Glutamatergic neuron (in vitro differentiated cells): ENCODE data around the gene MT4. TPM values are rescaled to one million over a fixed set of nuclear protein-coding genes. Genes with fewer than 3 reads are reported as not detected.

ENCODE experiments used
- DNase-seq: peaks from one replicate; pipeline ENCODE4 v3.0.0; 2022
- H3K27ac Mint-ChIP-seq: one replicate; pipeline ENCODE4 v1.8.0; 2020; ENCODE audit warnings: mild to moderate bottlenecking, mixed read lengths, inconsistent platforms; ENCODE audit not compliant: unreplicated experiment
- H3K27me3 Mint-ChIP-seq: one replicate; pipeline ENCODE4 v1.8.0; 2020; ENCODE audit warnings: mild to moderate bottlenecking, moderate library complexity, mixed read lengths, inconsistent platforms; ENCODE audit not compliant: unreplicated experiment
- H3K36me3 Mint-ChIP-seq: one replicate; pipeline ENCODE4 v1.8.0; 2020; ENCODE audit warnings: mild to moderate bottlenecking, mixed read lengths, inconsistent platforms; ENCODE audit not compliant: unreplicated experiment
- H3K4me1 Mint-ChIP-seq: one replicate; pipeline ENCODE4 v1.8.0; 2020; ENCODE audit warnings: mild to moderate bottlenecking, low read depth, mixed read lengths, inconsistent platforms; ENCODE audit not compliant: unreplicated experiment
- H3K4me3 Mint-ChIP-seq: one replicate; pipeline ENCODE4 v1.8.0; 2020; ENCODE audit warnings: mild to moderate bottlenecking, mixed read lengths, inconsistent platforms; ENCODE audit not compliant: unreplicated experiment
- H3K9me3 Mint-ChIP-seq: one replicate; pipeline ENCODE4 v1.8.0; 2020; ENCODE audit warnings: mild to moderate bottlenecking, moderate library complexity, mixed read lengths, inconsistent platforms; ENCODE audit not compliant: unreplicated experiment
- total RNA-seq: library from RNA; stranded (reverse); fragmentation: NEBNext Ultra II Directional; extraction: Animal tissue kit (Norgen Biotek cat#: 25700); gene quantifications from one replicate; pipeline ENCODE4 v1.2.1, GENCODE V29; 2021; ENCODE audit not compliant: unreplicated experiment
- TF ChIP-seq, protein P1 (sequence below): fragments of 200-600 bp; sonication (generic); IDR thresholded peaks from one replicate; pipeline ENCODE4 v1.5.0; 2021; ENCODE audit not compliant: partially characterized antibody, unreplicated experiment

The MT4 gene
- total RNA-seq, 1 donor from 2014 or later = not detected

- no peaks in the 10 kb centered on the region for H3K36me3 Mint-ChIP-seq
- H3K27me3 Mint-ChIP-seq = no peaks in the 10 kb centered on the region
- H3K27ac Mint-ChIP-seq = no peak within 1 kb of the TSS
- TF ChIP-seq, protein P1, sequence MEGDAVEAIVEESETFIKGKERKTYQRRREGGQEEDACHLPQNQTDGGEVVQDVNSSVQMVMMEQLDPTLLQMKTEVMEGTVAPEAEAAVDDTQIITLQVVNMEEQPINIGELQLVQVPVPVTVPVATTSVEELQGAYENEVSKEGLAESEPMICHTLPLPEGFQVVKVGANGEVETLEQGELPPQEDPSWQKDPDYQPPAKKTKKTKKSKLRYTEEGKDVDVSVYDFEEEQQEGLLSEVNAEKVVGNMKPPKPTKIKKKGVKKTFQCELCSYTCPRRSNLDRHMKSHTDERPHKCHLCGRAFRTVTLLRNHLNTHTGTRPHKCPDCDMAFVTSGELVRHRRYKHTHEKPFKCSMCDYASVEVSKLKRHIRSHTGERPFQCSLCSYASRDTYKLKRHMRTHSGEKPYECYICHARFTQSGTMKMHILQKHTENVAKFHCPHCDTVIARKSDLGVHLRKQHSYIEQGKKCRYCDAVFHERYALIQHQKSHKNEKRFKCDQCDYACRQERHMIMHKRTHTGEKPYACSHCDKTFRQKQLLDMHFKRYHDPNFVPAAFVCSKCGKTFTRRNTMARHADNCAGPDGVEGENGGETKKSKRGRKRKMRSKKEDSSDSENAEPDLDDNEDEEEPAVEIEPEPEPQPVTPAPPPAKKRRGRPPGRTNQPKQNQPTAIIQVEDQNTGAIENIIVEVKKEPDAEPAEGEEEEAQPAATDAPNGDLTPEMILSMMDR = no peak
- H3K4me1 Mint-ChIP-seq = peaks cover 5% of the 10 kb centered on the region
- DNase-seq = peak; percentile 97
- peak within 1 kb of the TSS; percentile 90 for H3K4me3 Mint-ChIP-seq
- peaks cover 4% of the 10 kb centered on the region for H3K9me3 Mint-ChIP-seq
Measured at GRCh38 chr16:56519459-56520250, 45.2 kb upstream of the MT4 start, which contains the start of gene BBS2. Gene BBS2 (minus strand): TSS chr16:56520024. CDS start chr16:56519862, 162 bp downstream.

DNA sequence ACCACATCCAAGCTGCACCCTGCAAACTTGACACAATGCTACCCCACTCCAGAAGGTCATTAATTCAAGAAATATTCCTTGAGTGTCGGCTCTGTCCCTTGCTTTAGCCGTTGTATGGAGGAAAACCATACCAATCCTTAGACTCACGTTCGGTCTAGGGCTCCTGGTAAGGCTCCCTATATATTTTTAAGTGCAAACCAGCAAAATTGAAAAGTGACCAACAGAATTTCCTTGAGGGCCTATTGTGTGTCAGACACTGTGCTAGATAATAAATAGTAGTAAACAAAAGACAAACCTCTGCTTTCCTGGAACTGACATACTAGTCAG lies 44.7 kb upstream of the MT4 start:
- DNase-seq = no peak
- H3K27me3 Mint-ChIP-seq = no peaks in the 10 kb centered on the region
- H3K4me3 Mint-ChIP-seq = peak overlapping the region; percentile 90
- TF ChIP-seq, protein P1 = no peak
- no peaks in the 10 kb centered on the region for H3K36me3 Mint-ChIP-seq
- H3K9me3 Mint-ChIP-seq = peaks cover 4% of the 10 kb centered on the region
- peaks cover 5% of the 10 kb centered on the region for H3K4me1 Mint-ChIP-seq
- no peak overlapping the region for H3K27ac Mint-ChIP-seq

- Mint-ChIP-seq H3K4me3 (no peak overlapping the region), H3K36me3 (no peaks in the 10 kb centered on the region), H3K27ac (no peak overlapping the region), H3K27me3 (no peaks in the 10 kb centered on the region), H3K9me3 (peaks cover 4% of the 10 kb centered on the region), H3K4me1 (no peaks in the 10 kb centered on the region)
- TF ChIP-seq, protein P1 = no peak
- DNase-seq = no peak
Measured at GRCh38 chr16:56525236-56525635, 39.6 kb upstream of the MT4 start.

DNA sequence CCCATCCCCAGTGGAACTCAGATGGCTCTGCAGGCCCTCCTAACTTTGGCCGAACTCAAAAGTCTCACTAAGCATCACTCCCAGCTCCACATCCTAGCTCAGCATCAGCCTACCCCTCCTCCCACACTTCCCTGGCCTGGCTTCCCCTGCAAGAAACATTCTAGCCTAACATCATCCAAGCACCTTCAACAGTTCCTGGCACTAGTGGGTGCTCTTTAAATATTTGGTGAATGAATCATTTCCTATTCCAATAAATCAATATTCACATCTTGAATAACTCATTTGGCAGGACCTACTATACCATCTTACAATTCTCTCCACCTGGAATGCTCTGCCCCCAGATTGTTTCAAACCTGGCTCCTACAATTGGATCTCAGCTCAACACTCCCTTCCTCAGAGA lies 34.0 kb upstream of the MT4 start:
- no peaks in the 10 kb centered on the region for H3K4me1 Mint-ChIP-seq
- no peak for DNase-seq
- H3K9me3 Mint-ChIP-seq = no peaks in the 10 kb centered on the region
- H3K27ac Mint-ChIP-seq = no peak overlapping the region
- peaks cover 5% of the 10 kb centered on the region for H3K27me3 Mint-ChIP-seq
- H3K4me3 Mint-ChIP-seq = no peak overlapping the region
- TF ChIP-seq, protein P1 = no peak
- no peaks in the 10 kb centered on the region for H3K36me3 Mint-ChIP-seq

GRCh38 chr16:56532714-56533113 lies 32.2 kb upstream of the MT4 start:
- TF ChIP-seq, protein P1 = no peak

More at GRCh38 chr16:56532714-56533113, 32.2 kb upstream of the MT4 start:
- H3K4me3 Mint-ChIP-seq = no peak overlapping the region
- no peaks in the 10 kb centered on the region for H3K4me1 Mint-ChIP-seq
- no peak overlapping the region for H3K27ac Mint-ChIP-seq
- H3K9me3 Mint-ChIP-seq = no peaks in the 10 kb centered on the region
- DNase-seq = no peak
- peaks cover 5% of the 10 kb centered on the region for H3K27me3 Mint-ChIP-seq
- no peaks in the 10 kb centered on the region for H3K36me3 Mint-ChIP-seq
